ENCODE measurements around the gene GATA1. TPM values are rescaled to one million over a fixed set of nuclear protein-coding genes. Genes with fewer than 3 reads are reported as not detected.

The GATA1 gene
- total and polyA plus RNA-seq, 10 of the 15 experiments (the other 5 are each of a cell fraction or from before 2014, with no cell fraction given) = 0.24 to 0.36 TPM; not detected in 8

DNA sequence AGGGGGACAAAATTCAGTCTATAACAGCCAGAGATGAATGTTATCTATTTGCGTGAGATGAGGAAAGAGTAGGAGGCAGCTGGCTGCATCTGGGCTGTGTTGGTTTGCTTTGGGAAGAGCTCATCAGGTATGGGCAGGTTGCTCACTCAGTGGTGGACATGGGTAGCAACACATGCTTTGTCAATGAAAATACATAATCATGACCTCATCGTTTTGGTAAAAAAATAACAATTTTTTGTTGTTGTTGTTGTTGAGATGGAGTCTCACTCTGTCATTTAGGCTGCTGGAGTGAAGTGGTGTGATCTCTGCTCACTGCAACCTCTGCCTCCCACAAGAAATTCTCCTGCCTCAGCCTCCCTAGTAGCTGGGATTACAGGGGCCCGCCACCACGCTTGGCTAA is 41.2 kb upstream of the GATA1 start:
- 63% methylated on average over 4 of the region's 4 CpGs for WGBS (ENCODE audit: insufficient coverage, insufficient replicate concordance, low lambda C conversion rate, missing lambda C conversion rate)
- Histone ChIP-seq H3K4me2 (ENCODE audit: control insufficient read depth, insufficient read depth) (no peak overlapping the region), H3K27ac (ENCODE audit: control insufficient read depth, insufficient read depth) (no peak overlapping the region), H3K36me3 (ENCODE audit: control insufficient read depth in 2 of 2, insufficient read depth in 2 of 2, low read length in 1 of 2) (no peaks in the 10 kb centered on the region), H4K20me1 (ENCODE audit: control insufficient read depth, insufficient read depth) (no peaks in the 10 kb centered on the region), H3K79me2 (ENCODE audit: control insufficient read depth, insufficient read depth, low read length) (no peaks in the 10 kb centered on the region), H3K4me1 (ENCODE audit: control insufficient read depth, insufficient read depth, low read length) (no peaks in the 10 kb centered on the region), H3K9me3 (replicated peaks; ENCODE audit: control insufficient read depth, insufficient read depth, low read length) (no peaks in the 10 kb centered on the region; the same call in 2 of the 3 replicates), H2AFZ (ENCODE audit: control insufficient read depth, low read depth, low read length) (no peak overlapping the region), H3K27me3 (replicated peaks in 1 of 2; ENCODE audit: control insufficient read depth in 2 of 2, insufficient read depth in 2 of 2, low read length in 1 of 2) (no peaks in the 10 kb centered on the region), H3K9ac (ENCODE audit: control insufficient read depth, insufficient read depth, low read length) (no peak overlapping the region), H3K4me3 (no peak overlapping the region)
- TF ChIP-seq CHD4 (IDR thresholded peaks at IDR 0.05) (no peak), MEF2B (IDR thresholded peaks at IDR 0.05; ENCODE audit: partially characterized antibody, poor library complexity, severe bottlenecking) (no peak)
- TF ChIP-seq, protein P1, sequence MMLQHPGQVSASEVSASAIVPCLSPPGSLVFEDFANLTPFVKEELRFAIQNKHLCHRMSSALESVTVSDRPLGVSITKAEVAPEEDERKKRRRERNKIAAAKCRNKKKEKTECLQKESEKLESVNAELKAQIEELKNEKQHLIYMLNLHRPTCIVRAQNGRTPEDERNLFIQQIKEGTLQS (IDR thresholded peaks at IDR 0.05; ENCODE audit: borderline replicate concordance, extremely low read depth, low read depth, low read length) = no peak
- ChIA-PET POLR2A (no interaction called here), RAD21 (ENCODE audit: unreplicated experiment) (no interaction called here), SMC1A (ENCODE audit: uncharacterized antibody, unreplicated experiment) (no interaction called here), CTCF (no interaction called here)
- intact Hi-C loops (cut with micrococcal nuclease; ENCODE audit: unreplicated experiment) (no loop called here), in situ Hi-C loops (cut with MboI) (no loop called here)
- BruUV-seq (replicated peaks) = no TSS peak
- FAIRE-seq = no peak
- no peak for ATAC-seq
- no peak for DNase-seq (ENCODE audit: low read depth, low spot score)

DNA sequence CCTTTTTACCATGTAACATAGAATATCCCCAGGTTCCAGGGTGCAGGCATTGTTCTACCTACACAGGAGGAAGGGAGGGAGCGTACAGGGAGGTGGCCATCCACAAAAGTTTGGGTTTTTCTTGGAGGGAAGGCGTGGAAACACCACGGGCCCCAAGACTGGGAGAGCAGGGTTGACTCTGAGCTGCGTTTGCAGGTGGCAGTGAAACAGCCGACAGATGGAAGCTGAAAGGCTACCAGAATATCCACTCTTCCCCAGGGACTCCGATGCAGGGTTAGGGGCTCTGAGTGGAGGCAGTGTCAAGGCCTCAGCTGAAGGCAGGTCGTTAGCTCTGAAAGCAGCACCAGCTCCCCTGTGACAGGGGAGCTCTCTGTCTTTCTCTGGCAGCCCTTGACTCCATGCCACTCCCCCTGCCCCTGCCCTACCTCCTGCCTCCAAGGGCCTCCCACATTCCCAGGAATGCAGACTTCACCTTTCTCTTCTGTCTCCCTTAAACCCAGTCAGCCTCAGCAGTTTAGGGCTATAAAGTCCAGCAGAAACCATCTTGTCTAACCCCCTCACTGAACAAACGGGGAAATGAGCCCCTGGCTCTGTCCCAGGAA is 38.9 kb upstream of the GATA1 start:
- no peaks in the 10 kb centered on the region for H3K4me1 ChIP-seq (ENCODE audit: control insufficient read depth, insufficient read depth, low read length)
- H3K36me3 ChIP-seq (ENCODE audit: control insufficient read depth in 2 of 2, insufficient read depth in 2 of 2, low read length in 1 of 2) = no peaks in the 10 kb centered on the region
- WGBS (ENCODE audit: insufficient coverage, insufficient replicate concordance, low lambda C conversion rate, missing lambda C conversion rate) = 19% methylated on average over 8 of the region's 8 CpGs
- H2AFZ ChIP-seq (ENCODE audit: control insufficient read depth, low read depth, low read length) = no peak overlapping the region
- H3K9ac ChIP-seq (ENCODE audit: control insufficient read depth, insufficient read depth, low read length) = no peak overlapping the region
- ChIA-PET POLR2A (no interaction called here), RAD21 (ENCODE audit: unreplicated experiment) (no interaction called here), CTCF (no interaction called here), SMC1A (ENCODE audit: uncharacterized antibody, unreplicated experiment) (no interaction called here)
- H3K79me2 ChIP-seq (ENCODE audit: control insufficient read depth, insufficient read depth, low read length) = no peaks in the 10 kb centered on the region
- in situ Hi-C loops (cut with MboI) = no loop called here
- DNase-seq (ENCODE audit: low read depth, low spot score) = no peak
- no peaks in the 10 kb centered on the region; the same call in 2 of the 3 replicates for H3K9me3 ChIP-seq (replicated peaks; ENCODE audit: control insufficient read depth, insufficient read depth, low read length)
- no TSS peak for BruUV-seq (replicated peaks)
- ATAC-seq = no peak
- no peak overlapping the region for H3K4me3 ChIP-seq
- no peaks in the 10 kb centered on the region for H4K20me1 ChIP-seq (ENCODE audit: control insufficient read depth, insufficient read depth)
- FAIRE-seq = no peak
- TF ChIP-seq, protein P2, sequence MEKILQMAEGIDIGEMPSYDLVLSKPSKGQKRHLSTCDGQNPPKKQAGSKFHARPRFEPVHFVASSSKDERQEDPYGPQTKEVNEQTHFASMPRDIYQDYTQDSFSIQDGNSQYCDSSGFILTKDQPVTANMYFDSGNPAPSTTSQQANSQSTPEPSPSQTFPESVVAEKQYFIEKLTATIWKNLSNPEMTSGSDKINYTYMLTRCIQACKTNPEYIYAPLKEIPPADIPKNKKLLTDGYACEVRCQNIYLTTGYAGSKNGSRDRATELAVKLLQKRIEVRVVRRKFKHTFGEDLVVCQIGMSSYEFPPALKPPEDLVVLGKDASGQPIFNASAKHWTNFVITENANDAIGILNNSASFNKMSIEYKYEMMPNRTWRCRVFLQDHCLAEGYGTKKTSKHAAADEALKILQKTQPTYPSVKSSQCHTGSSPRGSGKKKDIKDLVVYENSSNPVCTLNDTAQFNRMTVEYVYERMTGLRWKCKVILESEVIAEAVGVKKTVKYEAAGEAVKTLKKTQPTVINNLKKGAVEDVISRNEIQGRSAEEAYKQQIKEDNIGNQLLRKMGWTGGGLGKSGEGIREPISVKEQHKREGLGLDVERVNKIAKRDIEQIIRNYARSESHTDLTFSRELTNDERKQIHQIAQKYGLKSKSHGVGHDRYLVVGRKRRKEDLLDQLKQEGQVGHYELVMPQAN (conservative IDR thresholded peaks at IDR 0.05) = no peak
- TF ChIP-seq CREM (IDR thresholded peaks at IDR 0.05; ENCODE audit: low read depth) = no peak
- no peaks in the 10 kb centered on the region for H3K27me3 ChIP-seq (replicated peaks in 1 of 2; ENCODE audit: control insufficient read depth in 2 of 2, insufficient read depth in 2 of 2, low read length in 1 of 2)
- no peak overlapping the region for H3K27ac ChIP-seq (ENCODE audit: control insufficient read depth, insufficient read depth)
- no peak overlapping the region for H3K4me2 ChIP-seq (ENCODE audit: control insufficient read depth, insufficient read depth)
- intact Hi-C loops (cut with micrococcal nuclease; ENCODE audit: unreplicated experiment) = no loop called here

Measured in GM12878 (cell line).